Neural progenitor cell (in vitro differentiated cells): ENCODE data around the gene P2RY11. TPM values are rescaled to one million over a fixed set of nuclear protein-coding genes. Genes with fewer than 3 reads are reported as not detected.

Experiments used
- DNase-seq: peaks from one replicate; pipeline ENCODE4 v3.0.0-alpha.2; 2016; ENCODE audit warnings: low spot score
- H2AFZ ChIP-seq: fragments of 200-600 bp; sonication (generic); replicated peaks from 2 replicates; pipeline ENCODE4 v1.6.1; 2016; ENCODE audit warnings: antibody characterized with exemption
- H3F3A ChIP-seq: fragments of 200-600 bp; sonication (generic); 2 replicates; pipeline ENCODE4 v1.6.1; 2016; ENCODE audit warnings: antibody characterized with exemption, low read depth
- H3K27ac ChIP-seq: fragments of 200-600 bp; sonication (generic); 2 replicates; pipeline ENCODE4 v1.5.1; 2016; ENCODE audit warnings: mild to moderate bottlenecking
- H3K27me3 ChIP-seq: fragments of 200-600 bp; sonication (generic); 2 replicates; pipeline ENCODE4 v1.6.1; 2016; ENCODE audit warnings: mild to moderate bottlenecking, moderate library complexity
- H3K36me3 ChIP-seq: fragments of 200-600 bp; sonication (generic); 2 replicates; pipeline ENCODE4 v1.5.1; 2016
- H3K4me1 ChIP-seq: fragments of 200-600 bp; sonication (generic); 2 replicates; pipeline ENCODE4 v1.6.1; 2016; ENCODE audit warnings: mixed run types
- H3K4me2 ChIP-seq: fragments of 200-600 bp; sonication (generic); 2 replicates; pipeline ENCODE4 v1.6.1; 2016
- H3K4me3 ChIP-seq: fragments of 200-600 bp; sonication (generic); 2 replicates; pipeline ENCODE4 v1.5.1; 2016
- H3K79me2 ChIP-seq: fragments of 200-600 bp; sonication (generic); 2 replicates; pipeline ENCODE4 v1.6.1; 2016; ENCODE audit warnings: low read depth
- H3K9ac ChIP-seq: fragments of 200-600 bp; sonication (generic); 2 replicates; pipeline ENCODE4 v1.6.1; 2016
- H3K9me3 ChIP-seq: fragments of 200-600 bp; sonication (generic); 2 replicates; pipeline ENCODE4 v1.5.1; 2016; ENCODE audit warnings: low read depth
- H4K20me1 ChIP-seq: fragments of 200-600 bp; sonication (generic); 2 replicates; pipeline ENCODE4 v1.6.1; 2016; ENCODE audit warnings: low read depth
- H3K27ac Mint-ChIP-seq: 3 replicates; pipeline ENCODE4 v1.8.0; 2021; ENCODE audit warnings: mixed read lengths
- H3K27me3 Mint-ChIP-seq: 2 replicates; pipeline ENCODE4 v1.8.0; 2022; ENCODE audit warnings: low read depth, mild to moderate bottlenecking, inconsistent platforms, moderate library complexity, mixed read lengths; ENCODE audit not compliant: insufficient read depth
- H3K36me3 Mint-ChIP-seq: 3 replicates; pipeline ENCODE4 v1.8.0; 2021; ENCODE audit warnings: mixed read lengths
- H3K4me1 Mint-ChIP-seq: 3 replicates; pipeline ENCODE4 v1.8.0; 2021; ENCODE audit warnings: mixed read lengths
- H3K4me3 Mint-ChIP-seq: 3 replicates; pipeline ENCODE4 v1.8.0; 2021; ENCODE audit warnings: mild to moderate bottlenecking, moderate library complexity, mixed read lengths
- H3K9me3 Mint-ChIP-seq: 3 replicates; pipeline ENCODE4 v1.8.0; 2020; ENCODE audit warnings: mixed read lengths
- EZH2 ChIP-seq: fragments of 200-600 bp; sonication (generic); IDR thresholded peaks from 2 replicates; pipeline ENCODE4 v1.6.1; 2017; ENCODE audit warnings: antibody characterized with exemption, mild to moderate bottlenecking, moderate library complexity
- EZH2phosphoT487 ChIP-seq: fragments of 200-600 bp; sonication (generic); IDR thresholded peaks from 2 replicates; pipeline ENCODE4 v1.6.1; 2017; ENCODE audit warnings: antibody characterized with exemption
- total RNA-seq: library from RNA; depleted of rRNA; stranded (reverse); fragments of >200 nt; gene quantifications from 2 replicates; pipeline ENCODE4 v1.2.3, GENCODE V29; 2015; ENCODE audit warnings: low replicate concordance
- TF ChIP-seq, protein P1 (sequence below): fragments of 200-600 bp; sonication (generic); IDR thresholded peaks from 2 replicates; pipeline ENCODE4 v1.5.1; 2017; ENCODE audit warnings: antibody characterized with exemption, mild to moderate bottlenecking

P2RY11 gene
- total RNA-seq, 1 donor from 2014 or later: not detected

DNA sequence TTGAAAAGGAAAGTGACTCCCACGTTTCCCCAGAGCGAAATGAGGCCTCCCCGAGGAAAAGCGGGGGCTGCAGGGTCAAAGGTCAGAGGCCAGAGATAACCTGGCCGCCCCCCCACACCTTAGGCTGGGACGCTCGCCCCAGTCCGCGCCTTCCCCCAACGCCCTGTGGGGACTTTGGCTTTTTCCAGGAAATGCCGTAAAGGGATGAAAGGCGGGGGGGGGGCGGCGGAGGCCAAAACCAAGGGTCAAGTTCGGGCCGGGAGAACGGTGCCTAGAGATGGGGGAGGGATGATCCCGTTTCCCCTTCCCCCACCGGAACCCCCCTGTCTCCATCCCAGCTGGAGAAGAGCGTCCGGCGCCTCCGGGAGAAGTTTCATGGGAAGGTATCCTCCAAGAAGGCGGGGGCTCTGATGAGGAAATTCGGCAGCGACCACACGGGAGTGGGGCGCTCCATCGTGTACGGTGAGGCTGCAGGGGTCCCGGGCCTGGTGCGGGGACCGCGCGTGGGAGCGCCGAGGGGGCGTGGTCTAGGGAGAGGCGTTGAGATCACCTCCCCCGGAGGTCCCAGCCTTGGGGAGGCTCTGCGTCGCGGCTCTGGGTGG is 24.8 kb upstream of the P2RY11 start:
- peak; percentile 33 for DNase-seq
- H3K4me2 ChIP-seq: peak overlapping the region; percentile 93
- H2AFZ ChIP-seq: peak overlapping the region; percentile 95
- no peaks in the 10 kb centered on the region for H3K36me3 ChIP-seq
- peaks cover 4% of the 10 kb centered on the region for H3K9me3 Mint-ChIP-seq
- no peaks in the 10 kb centered on the region for H4K20me1 ChIP-seq
- no peaks in the 10 kb centered on the region for H3K36me3 Mint-ChIP-seq
- H3K27ac ChIP-seq: no peak overlapping the region
- H3K79me2 ChIP-seq: no peaks in the 10 kb centered on the region
- peaks cover 57% of the 10 kb centered on the region for H3K27me3 ChIP-seq
- H3K4me3 ChIP-seq: peak overlapping the region; percentile 72
- H3K27me3 Mint-ChIP-seq: peaks cover 31% of the 10 kb centered on the region
- no peak overlapping the region for H3K27ac Mint-ChIP-seq
- TF ChIP-seq EZH2: peak; percentile 57
- TF ChIP-seq, protein P1, sequence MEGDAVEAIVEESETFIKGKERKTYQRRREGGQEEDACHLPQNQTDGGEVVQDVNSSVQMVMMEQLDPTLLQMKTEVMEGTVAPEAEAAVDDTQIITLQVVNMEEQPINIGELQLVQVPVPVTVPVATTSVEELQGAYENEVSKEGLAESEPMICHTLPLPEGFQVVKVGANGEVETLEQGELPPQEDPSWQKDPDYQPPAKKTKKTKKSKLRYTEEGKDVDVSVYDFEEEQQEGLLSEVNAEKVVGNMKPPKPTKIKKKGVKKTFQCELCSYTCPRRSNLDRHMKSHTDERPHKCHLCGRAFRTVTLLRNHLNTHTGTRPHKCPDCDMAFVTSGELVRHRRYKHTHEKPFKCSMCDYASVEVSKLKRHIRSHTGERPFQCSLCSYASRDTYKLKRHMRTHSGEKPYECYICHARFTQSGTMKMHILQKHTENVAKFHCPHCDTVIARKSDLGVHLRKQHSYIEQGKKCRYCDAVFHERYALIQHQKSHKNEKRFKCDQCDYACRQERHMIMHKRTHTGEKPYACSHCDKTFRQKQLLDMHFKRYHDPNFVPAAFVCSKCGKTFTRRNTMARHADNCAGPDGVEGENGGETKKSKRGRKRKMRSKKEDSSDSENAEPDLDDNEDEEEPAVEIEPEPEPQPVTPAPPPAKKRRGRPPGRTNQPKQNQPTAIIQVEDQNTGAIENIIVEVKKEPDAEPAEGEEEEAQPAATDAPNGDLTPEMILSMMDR: no peak
- peak overlapping the region; percentile 52 for H3K4me3 Mint-ChIP-seq
- peaks cover 6% of the 10 kb centered on the region for H3K4me1 ChIP-seq
- H3F3A ChIP-seq: no peaks in the 10 kb centered on the region
- no peaks in the 10 kb centered on the region for H3K4me1 Mint-ChIP-seq
- H3K9me3 ChIP-seq: no peaks in the 10 kb centered on the region
- no peak overlapping the region for H3K9ac ChIP-seq

DNA sequence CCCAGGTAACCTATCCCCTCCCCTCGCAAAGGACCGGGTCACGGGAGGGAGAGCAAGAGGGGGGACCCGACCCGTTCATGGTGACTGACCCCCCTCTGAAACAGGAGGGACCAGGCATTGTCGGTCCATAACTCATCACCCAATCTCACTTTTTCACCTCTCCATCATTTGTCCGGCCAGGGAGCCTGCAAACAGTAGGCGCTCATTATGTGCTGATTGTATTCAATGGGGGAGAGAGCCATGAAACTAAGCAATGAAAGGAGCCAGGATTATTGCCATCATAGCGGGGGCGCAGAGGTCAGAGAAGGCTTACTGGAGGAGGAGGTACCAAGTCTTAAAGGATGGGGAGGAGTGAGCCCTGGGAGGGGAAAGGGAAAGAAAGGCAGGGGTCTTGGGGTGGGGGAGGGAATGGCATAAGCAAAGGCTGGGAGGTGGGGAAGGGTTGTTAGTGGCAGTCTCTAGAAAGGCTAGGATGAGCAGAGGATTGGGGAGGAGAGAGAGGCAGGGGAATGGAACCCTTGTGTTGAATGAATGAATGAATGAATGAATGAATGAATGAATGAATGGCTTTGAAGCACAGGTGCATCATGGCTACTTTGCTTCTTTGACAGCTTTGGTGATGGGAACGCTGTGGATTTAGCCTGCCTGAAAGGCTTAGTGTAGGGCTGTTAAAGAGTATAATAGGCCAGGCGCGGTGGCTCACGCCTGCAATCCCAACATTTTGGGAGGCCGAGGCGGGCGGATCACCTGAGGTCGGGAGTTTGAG is 24.0 kb upstream of the P2RY11 start:
- Histone ChIP-seq H2AFZ (no peak overlapping the region), H3K27me3 (peaks cover 54% of the 10 kb centered on the region), H4K20me1 (no peaks in the 10 kb centered on the region), H3K4me2 (peak overlapping the region; percentile 93), H3K4me3 (peak overlapping the region; percentile 72), H3K36me3 (no peaks in the 10 kb centered on the region), H3F3A (no peaks in the 10 kb centered on the region), H3K9me3 (no peaks in the 10 kb centered on the region), H3K79me2 (no peaks in the 10 kb centered on the region), H3K9ac (no peak overlapping the region), H3K4me1 (peaks cover 6% of the 10 kb centered on the region), H3K27ac (no peak overlapping the region)
- H3K4me3 Mint-ChIP-seq: peak overlapping the region; percentile 66
- no peak for DNase-seq
- H3K27ac Mint-ChIP-seq: no peak overlapping the region
- TF ChIP-seq EZH2: no peak
- TF ChIP-seq, protein P1: no peak
- TF ChIP-seq EZH2phosphoT487: no peak
- H3K4me1 Mint-ChIP-seq: no peaks in the 10 kb centered on the region
- H3K27me3 Mint-ChIP-seq: peaks cover 35% of the 10 kb centered on the region
- peaks cover 4% of the 10 kb centered on the region for H3K9me3 Mint-ChIP-seq
- H3K36me3 Mint-ChIP-seq: no peaks in the 10 kb centered on the region

DNA sequence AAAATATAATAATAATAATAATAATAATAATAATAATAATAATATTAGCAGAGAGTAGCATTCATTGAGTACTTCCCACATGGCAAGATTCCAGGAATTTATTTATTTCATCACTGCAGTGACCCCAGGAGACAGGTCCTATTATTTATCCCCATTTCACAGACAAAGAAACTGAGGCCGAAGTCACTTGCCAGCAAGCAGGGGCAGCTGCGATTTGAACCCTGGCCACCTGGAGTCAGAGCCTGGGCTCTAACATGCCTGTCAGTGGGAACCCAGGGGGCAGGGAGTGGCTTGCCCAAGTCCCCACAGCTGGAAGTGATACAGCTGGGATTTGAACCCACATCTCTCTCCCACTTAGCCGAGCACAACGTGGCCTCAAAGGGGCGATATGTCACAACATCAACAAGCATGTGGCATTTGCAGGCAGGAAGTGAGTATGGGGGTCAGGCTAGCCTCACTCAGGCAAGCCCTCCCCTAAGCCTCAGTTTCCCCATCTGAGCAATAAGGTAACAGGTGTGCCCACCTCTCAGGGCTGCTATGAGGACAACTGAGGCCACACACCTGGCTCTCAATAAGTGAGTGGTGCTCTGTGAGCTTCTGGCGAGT is 22.4 kb upstream of the P2RY11 start:
- no peaks in the 10 kb centered on the region for H3F3A ChIP-seq
- no peaks in the 10 kb centered on the region for H3K4me1 Mint-ChIP-seq
- H3K4me3 Mint-ChIP-seq: no peak overlapping the region
- no peak for TF ChIP-seq EZH2phosphoT487
- TF ChIP-seq EZH2: no peak
- TF ChIP-seq, protein P1: no peak
- no peaks in the 10 kb centered on the region for H4K20me1 ChIP-seq
- H3K79me2 ChIP-seq: no peaks in the 10 kb centered on the region
- H3K27me3 Mint-ChIP-seq: peaks cover 30% of the 10 kb centered on the region
- H3K27me3 ChIP-seq: peaks cover 38% of the 10 kb centered on the region
- no peak overlapping the region for H2AFZ ChIP-seq
- H3K4me1 ChIP-seq: peaks cover 6% of the 10 kb centered on the region
- no peaks in the 10 kb centered on the region for H3K36me3 ChIP-seq
- no peaks in the 10 kb centered on the region for H3K9me3 ChIP-seq
- no peak overlapping the region for H3K9ac ChIP-seq
- H3K36me3 Mint-ChIP-seq: no peaks in the 10 kb centered on the region
- H3K27ac Mint-ChIP-seq: no peak overlapping the region
- DNase-seq: no peak
- H3K9me3 Mint-ChIP-seq: peaks cover 6% of the 10 kb centered on the region
- H3K27ac ChIP-seq: no peak overlapping the region
- no peak overlapping the region for H3K4me2 ChIP-seq
- H3K4me3 ChIP-seq: no peak overlapping the region
